Lung (tissue), 12 donors: Measurements from ENCODE around the gene RNF166. TPM values are rescaled to one million over a fixed set of nuclear protein-coding genes. Genes with fewer than 3 reads are reported as not detected.

ENCODE experiments used
- ATAC-seq: fragments of 200-7000 bp; cut with Tn5 transposase; one replicate; pipeline ENCODE4 v1.9.1; 2020; ENCODE audit warnings: moderate number of reproducible peaks; ENCODE audit not compliant: insufficient read depth, low FRiP score
- DNase-seq, 3 donors: peaks; one replicate each; pipeline ENCODE4 v3.0.0-alpha.2; 2013 to 2017
- H3K27ac ChIP-seq, 2 donors: one replicate each; pipeline ENCODE4 v1.5.1; 2013; ENCODE audit warnings: mild to moderate bottlenecking in 2 of 2, moderate library complexity in 2 of 2, control low read depth in 1 of 2, inconsistent platforms in 1 of 2, low read depth in 1 of 2, low read length in 1 of 2
- H3K27me3 ChIP-seq, 3 donors: one replicate each; pipeline ENCODE4 v1.5.1; 2013; ENCODE audit warnings: low read length in 2 of 3; ENCODE audit not compliant: control insufficient read depth in 3 of 3, insufficient read depth in 3 of 3
- H3K36me3 ChIP-seq, 4 donors: one replicate each; pipeline ENCODE4 v1.5.1; 2013; ENCODE audit warnings: low read length in 4 of 4, mild to moderate bottlenecking in 1 of 4, moderate library complexity in 1 of 4; ENCODE audit not compliant: control insufficient read depth in 4 of 4, insufficient read depth in 4 of 4
- H3K4me1 ChIP-seq, 5 donors: one replicate each; pipeline ENCODE4 v1.5.1; 2013; ENCODE audit warnings: low read length in 5 of 5, mild to moderate bottlenecking in 2 of 5, moderate library complexity in 1 of 5; ENCODE audit not compliant: control insufficient read depth in 5 of 5, insufficient read depth in 5 of 5
- H3K4me3 ChIP-seq: one replicate; pipeline ENCODE4 v1.5.1; 2013; ENCODE audit warnings: mild to moderate bottlenecking, control low read depth, moderate library complexity
- H3K9ac ChIP-seq, 2 donors: one replicate each; pipeline ENCODE4 v1.5.1; 2013; ENCODE audit warnings: low read length in 2 of 2, control low read depth in 1 of 2; ENCODE audit not compliant: insufficient read depth in 1 of 2
- H3K9me3 ChIP-seq, 4 donors: one replicate each; pipeline ENCODE4 v1.5.1; 2013; ENCODE audit warnings: low read length in 3 of 4, mild to moderate bottlenecking in 1 of 4, moderate library complexity in 1 of 4; ENCODE audit not compliant: control insufficient read depth in 4 of 4, insufficient read depth in 3 of 4
- WGBS, 2 donors: extraction: QIAGEN DNeasy Blood & Tissue Kit; methylation state at CpG; one replicate each; pipeline ENCODE4 v1.1.7; 2013; 5-methylcytosine and 5-hydroxymethylcytosine counted together
- polyA plus RNA-seq, 2 donors: library from polyadenylated mRNA; stranded (reverse); fragments of 200-250 nt; gene quantifications; one replicate each; pipeline ENCODE4 v1.2.1, GENCODE V29; 2013
- total RNA-seq, 2 donors: library from RNA; depleted of rRNA in 1 of 2; stranded (reverse); fragments of >200 nt in 1 of 2; gene quantifications; one replicate each; pipeline ENCODE4 v1.2.1, GENCODE V29; 2014 to 2021
- TF ChIP-seq, protein P1 (sequence below): IDR thresholded peaks from 2 replicates; pipeline ENCODE4 v1.5.1; 2012; ENCODE audit warnings: mild to moderate bottlenecking; ENCODE audit errors: control extremely low read depth, extremely low read depth
- donor health status: control.
- donor health status: control.
- donor health status: Bipolar disorder and iron deficiency.
- donor health status: healthy.
- donor health status: DM: yes; HTN: yes; CAD: no.

RNF166 gene
- total and polyA plus RNA-seq, 4 donors, result 15.2 to 51.6 (median 44.1) TPM

DNA sequence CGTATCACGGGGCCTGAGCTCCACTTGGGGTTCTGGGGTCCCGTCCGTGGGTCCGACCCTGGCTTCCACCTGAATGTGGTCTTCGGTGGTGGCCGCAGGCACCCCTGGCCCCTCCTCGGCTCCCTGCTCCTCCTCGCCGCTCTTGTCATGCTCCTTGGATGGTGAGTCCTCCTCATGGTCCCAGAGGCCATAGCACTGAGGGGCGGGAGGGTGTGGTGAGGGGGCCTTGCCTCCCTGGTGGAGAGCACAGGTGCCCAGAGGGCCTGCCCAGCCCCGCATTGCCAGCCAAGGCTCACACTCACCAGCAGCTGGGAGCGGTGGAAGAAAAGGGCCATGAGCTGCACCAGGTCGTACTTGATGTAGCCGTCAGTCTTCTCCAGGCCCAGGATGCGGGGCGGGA, 15.0 kb upstream of the RNF166 start:
- Histone ChIP-seq H3K4me3 (no peak overlapping the region), H3K27ac (no peak overlapping the region), H3K4me1 (no peaks in the 10 kb centered on the region), H3K36me3 (peaks cover 0 to 92% (median 18%) of the 10 kb centered on the region in 4 donors), H3K9ac (no peak overlapping the region), H3K27me3 (no peaks in the 10 kb centered on the region), H3K9me3 (peaks cover 0 to 2% (median 0%) of the 10 kb centered on the region in 4 donors)
- TF ChIP-seq, protein P1, sequence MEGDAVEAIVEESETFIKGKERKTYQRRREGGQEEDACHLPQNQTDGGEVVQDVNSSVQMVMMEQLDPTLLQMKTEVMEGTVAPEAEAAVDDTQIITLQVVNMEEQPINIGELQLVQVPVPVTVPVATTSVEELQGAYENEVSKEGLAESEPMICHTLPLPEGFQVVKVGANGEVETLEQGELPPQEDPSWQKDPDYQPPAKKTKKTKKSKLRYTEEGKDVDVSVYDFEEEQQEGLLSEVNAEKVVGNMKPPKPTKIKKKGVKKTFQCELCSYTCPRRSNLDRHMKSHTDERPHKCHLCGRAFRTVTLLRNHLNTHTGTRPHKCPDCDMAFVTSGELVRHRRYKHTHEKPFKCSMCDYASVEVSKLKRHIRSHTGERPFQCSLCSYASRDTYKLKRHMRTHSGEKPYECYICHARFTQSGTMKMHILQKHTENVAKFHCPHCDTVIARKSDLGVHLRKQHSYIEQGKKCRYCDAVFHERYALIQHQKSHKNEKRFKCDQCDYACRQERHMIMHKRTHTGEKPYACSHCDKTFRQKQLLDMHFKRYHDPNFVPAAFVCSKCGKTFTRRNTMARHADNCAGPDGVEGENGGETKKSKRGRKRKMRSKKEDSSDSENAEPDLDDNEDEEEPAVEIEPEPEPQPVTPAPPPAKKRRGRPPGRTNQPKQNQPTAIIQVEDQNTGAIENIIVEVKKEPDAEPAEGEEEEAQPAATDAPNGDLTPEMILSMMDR, result no peak
- ATAC-seq (no peak), DNase-seq (no peak)
- WGBS, 2 donors, result 98% methylated on average over 17 of the region's 17 CpGs

- H3K27me3 ChIP-seq, result no peaks in the 10 kb centered on the region
- TF ChIP-seq, protein P1, result no peak
- H3K27ac ChIP-seq, result no peak overlapping the region
- no peaks in the 10 kb centered on the region for H3K4me1 ChIP-seq
- H3K9me3 ChIP-seq, result peaks cover 0 to 2% (median 0%) of the 10 kb centered on the region in 4 donors
- no peak overlapping the region for H3K4me3 ChIP-seq
- H3K36me3 ChIP-seq, result peaks cover 0 to 92% (median 19%) of the 10 kb centered on the region in 4 donors
- no peak for DNase-seq
- ATAC-seq, result no peak
- 94 to 95% methylated on average over 22 to 23 of the region's 23 CpGs for WGBS, 2 donors
- H3K9ac ChIP-seq, result no peak overlapping the region
These were observed 14.3 kb upstream of the RNF166 start for GRCh38 chr16:88720396-88720970.

DNA sequence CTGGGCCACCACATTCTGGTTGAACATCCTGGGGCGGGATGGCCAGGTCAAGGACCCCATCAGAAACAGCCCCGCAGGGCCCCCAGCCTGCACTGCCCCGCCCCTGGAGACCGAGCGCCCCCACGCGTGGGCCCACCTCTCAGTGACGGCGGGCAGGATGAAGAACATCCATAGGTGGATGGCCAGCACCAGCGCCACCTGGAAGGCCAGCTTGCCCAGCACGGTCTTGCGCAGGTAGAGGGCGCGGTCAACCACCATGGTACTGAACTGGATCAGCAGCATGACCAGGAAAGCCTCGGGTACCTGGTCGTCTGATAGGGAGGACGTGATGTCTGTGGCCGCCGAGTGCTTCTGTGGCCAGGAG, 13.7 kb upstream of the RNF166 start:
- no peak overlapping the region for H3K27ac ChIP-seq
- peaks cover 0 to 92% (median 22%) of the 10 kb centered on the region in 4 donors for H3K36me3 ChIP-seq
- no peak for DNase-seq
- no peak for ATAC-seq
- 95 to 98% methylated on average over 19 of the region's 19 CpGs for WGBS, 2 donors
- H3K4me3 ChIP-seq, result no peak overlapping the region
- H3K27me3 ChIP-seq, result no peaks in the 10 kb centered on the region
- peaks cover 0 to 2% (median 0%) of the 10 kb centered on the region in 4 donors for H3K9me3 ChIP-seq
- TF ChIP-seq, protein P1, result no peak
- no peak overlapping the region for H3K9ac ChIP-seq
- H3K4me1 ChIP-seq, result no peaks in the 10 kb centered on the region
